ENCODE results near the gene TSPEAR.

GRCh38 chr21:44713846-44714245 lies 2.5 kb upstream of the TSPEAR start:
- TF ChIP-seq CTCF (conservative IDR thresholded peaks at IDR 0.05 in 1 of 2, IDR thresholded peaks at IDR 0.05 in 1 of 2; ENCODE audit: low read depth in 1 of 2, low read length in 2 of 2) (no peak), EZH2 (IDR thresholded peaks at IDR 0.05; ENCODE audit: low read length, missing control alignments) (no peak)

Measured in fibroblast of lung (primary cell).